Germinal center (tissue), 1 donor: Measurements from ENCODE around the gene GOLGA1.

Experiments used
- DNase-seq: peaks from one replicate; pipeline ENCODE4 v3.0.0; 2012; ENCODE audit warnings: mixed read lengths, low spot score

Gene GOLGA1

GRCh38 chr9:124881138-124881743, 59.6 kb downstream of the GOLGA1 start:
- no peak for DNase-seq

GRCh38 chr9:124880501-124880900, 60.4 kb downstream of the GOLGA1 start:
- DNase-seq = peak; percentile 52

- no peak for DNase-seq
Observed at GRCh38 chr9:124879226-124879625, 61.7 kb downstream of the GOLGA1 start.

- DNase-seq = no peak
Observed at GRCh38 chr9:124878518-124878917, 62.4 kb downstream of the GOLGA1 start.

- DNase-seq = no peak
Observed at GRCh38 chr9:124878021-124878420, 62.9 kb downstream of the GOLGA1 start.

GRCh38 chr9:124877021-124877782, 63.7 kb downstream of the GOLGA1 start:
- no peak for DNase-seq

GRCh38 chr9:124875501-124875900, 65.4 kb downstream of the GOLGA1 start:
- DNase-seq = no peak

- DNase-seq = no peak
Observed at GRCh38 chr9:124873664-124874063, 67.2 kb downstream of the GOLGA1 start.

GRCh38 chr9:124871156-124871561, 69.7 kb downstream of the GOLGA1 start:
- DNase-seq = no peak

- no peak for DNase-seq
Observed at GRCh38 chr9:124870723-124871122, 70.2 kb downstream of the GOLGA1 start.

- peak; percentile 57 for DNase-seq
Observed at GRCh38 chr9:124869986-124870560, 70.8 kb downstream of the GOLGA1 start.

- peak; percentile 47 for DNase-seq
Observed at GRCh38 chr9:124869466-124869985, 71.4 kb downstream of the GOLGA1 start.

- peak; percentile 93 for DNase-seq
Observed at GRCh38 chr9:124868511-124869465, 72.1 kb downstream of the GOLGA1 start.

- no peak for DNase-seq
Observed at GRCh38 chr9:124863371-124863871, 77.5 kb downstream of the GOLGA1 start.

GRCh38 chr9:124861342-124862229, 79.3 kb downstream of the GOLGA1 start, which contains the start of the genes ARPC5L and RPL35:
Gene ARPC5L, plus strand, starts transcription at chr9:124862130. Its CDS starts 7,161 bp downstream, at chr9:124869291.
Gene RPL35, minus strand, starts transcription at chr9:124861957. Its CDS starts 45 bp downstream, at chr9:124861912.
- DNase-seq = peak; percentile 99

- DNase-seq = no peak
Observed at GRCh38 chr9:124860582-124861341, 80.1 kb downstream of the GOLGA1 start.

- DNase-seq = no peak
Observed at GRCh38 chr9:124859803-124860581, 80.9 kb downstream of the GOLGA1 start.

- no peak for DNase-seq
Observed at GRCh38 chr9:124858330-124859046, 82.4 kb downstream of the GOLGA1 start.
